K562 (cell line): ENCODE data around the gene SGPP1. TPM values are rescaled to one million over a fixed set of nuclear protein-coding genes. Genes with fewer than 3 reads are reported as not detected.

Source experiments
- NFXL1 ChIP-seq: fragments of 450-650 bp; formaldehyde crosslinking; IDR thresholded peaks from 2 replicates; pipeline ENCODE4 v1.4.0; 2021; ENCODE audit warnings: mild to moderate bottlenecking
- SMAD4 ChIP-seq: fragments of 250-450 bp; sonication (Bioruptor Pico); conservative IDR thresholded peaks from 2 replicates; pipeline ENCODE4 v1.8.0; 2021; ENCODE audit warnings: inconsistent platforms, mild to moderate bottlenecking, moderate library complexity
- ZC3H11A ChIP-seq: IDR thresholded peaks from 2 replicates; pipeline ENCODE4 v1.6.1; 2012; ENCODE audit warnings: low read depth, low read length, improper control_type of control experiment
- polyA plus RNA-seq, 8 experiments: library from polyadenylated mRNA; depleted of rRNA in 4 of 8; stranded (reverse) in 5 of 8; unstranded in 3 of 8; fragments of >200 nt; fragmentation: Nextera tagmentation in 2 of 8; fragmentation: Illumina TruSeq in 1 of 8; extraction: Ambion mirVana in 2 of 8; extraction: Trizol in 1 of 8; gene quantifications; 2 replicates each; pipeline versions ENCODE4 v1.2.1 to v1.2.3, GENCODE V29; 2011 to 2014; ENCODE audit warnings: inconsistent platforms in 1 of 8, missing spikeins in 1 of 8
- total RNA-seq, 7 experiments: library from RNA; depleted of rRNA in 6 of 7; stranded (reverse); fragments of >200 nt in 6 of 7; fragmentation: Illumina TruSeq in 2 of 7; extraction: Trizol in 2 of 7; gene quantifications; 2 replicates each; pipeline versions ENCODE4 v1.2.1 to v1.2.3, GENCODE V29; 2011 to 2021; ENCODE audit warnings: low replicate concordance in 1 of 7
- TF ChIP-seq, protein P1 (sequence below), 2 experiments: fragments of 450-650 bp in 1 of 2; sonication (generic) in 1 of 2; formaldehyde crosslinking in 1 of 2; IDR thresholded peaks; 2 replicates each; pipeline versions ENCODE4 v1.7.1 to v1.9.0; 2016 to 2022; ENCODE audit warnings: inconsistent platforms in 1 of 2, mild to moderate bottlenecking in 1 of 2, missing genetic modification reagents in 1 of 2
- TF ChIP-seq, protein P2 (sequence below): sonication (generic); formaldehyde crosslinking; IDR thresholded peaks from 2 replicates; pipeline ENCODE4 v1.4.0; 2020; ENCODE audit warnings: mild to moderate bottlenecking, missing genetic modification reagents
- TF ChIP-seq, protein P3 (sequence below): sonication (generic); formaldehyde crosslinking; IDR thresholded peaks from 2 replicates; pipeline ENCODE4 v1.8.1; 2023; ENCODE audit warnings: mild to moderate bottlenecking, missing genetic modification reagents, moderate library complexity
- TF ChIP-seq, protein P4 (sequence below): fragments of 150-350 bp; conservative IDR thresholded peaks from 2 replicates; pipeline ENCODE4 v1.6.1; 2014; ENCODE audit warnings: low read length

SGPP1 gene
- total and polyA plus RNA-seq, 9 of the 15 experiments (the other 6 are each of a cell fraction or from before 2014, with no cell fraction given), result 2.2 to 7.3 (median 5.6) TPM

DNA sequence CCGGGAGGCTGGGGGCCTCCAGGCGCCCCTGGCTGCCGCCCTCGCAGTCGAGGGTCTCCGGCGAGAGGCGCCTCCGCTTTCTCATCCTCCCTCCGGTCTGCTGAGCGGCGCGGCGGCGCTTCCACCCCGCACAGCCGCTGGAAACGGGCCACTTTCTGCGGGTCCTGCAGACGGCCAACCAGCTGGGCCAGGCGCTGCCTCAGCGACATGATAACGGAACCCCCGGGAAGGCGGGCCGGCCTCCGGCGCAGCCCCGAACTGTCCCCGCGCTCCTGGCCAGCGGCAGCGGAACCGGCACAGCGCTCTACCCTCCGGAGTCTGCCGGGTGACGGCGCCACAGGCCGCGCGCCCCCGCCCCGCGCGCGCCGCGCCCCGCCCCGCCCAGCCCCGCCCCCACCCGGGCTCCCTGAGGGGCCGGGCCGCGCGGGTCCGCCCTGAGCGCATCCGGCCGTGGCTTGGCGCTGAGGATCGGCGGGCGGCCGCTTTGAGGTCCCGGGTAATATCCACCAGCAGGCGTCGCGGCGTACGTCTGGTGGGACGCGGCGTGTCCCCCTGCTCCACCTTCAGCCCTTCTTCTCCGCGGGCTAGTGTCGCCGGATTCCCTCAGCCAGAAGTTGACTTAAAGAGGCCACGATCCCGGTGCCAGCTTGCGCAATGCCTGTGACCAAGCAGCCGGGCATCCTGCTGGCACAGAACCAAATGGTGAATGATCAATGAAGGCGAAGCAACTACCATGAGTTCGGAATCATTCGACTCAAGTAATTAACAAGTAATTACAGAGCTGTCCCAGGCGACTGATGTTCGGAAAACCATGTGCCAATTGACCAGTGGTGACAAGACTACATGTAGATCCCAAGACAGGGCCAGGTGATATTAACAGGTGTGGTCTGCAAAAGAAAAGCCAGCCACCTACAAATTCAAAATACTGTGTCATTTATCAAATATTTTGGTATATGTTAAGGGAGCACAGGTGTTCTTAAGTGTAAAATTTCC is at the start of gene SGPP1 (continued):
- TF ChIP-seq, protein P1, sequence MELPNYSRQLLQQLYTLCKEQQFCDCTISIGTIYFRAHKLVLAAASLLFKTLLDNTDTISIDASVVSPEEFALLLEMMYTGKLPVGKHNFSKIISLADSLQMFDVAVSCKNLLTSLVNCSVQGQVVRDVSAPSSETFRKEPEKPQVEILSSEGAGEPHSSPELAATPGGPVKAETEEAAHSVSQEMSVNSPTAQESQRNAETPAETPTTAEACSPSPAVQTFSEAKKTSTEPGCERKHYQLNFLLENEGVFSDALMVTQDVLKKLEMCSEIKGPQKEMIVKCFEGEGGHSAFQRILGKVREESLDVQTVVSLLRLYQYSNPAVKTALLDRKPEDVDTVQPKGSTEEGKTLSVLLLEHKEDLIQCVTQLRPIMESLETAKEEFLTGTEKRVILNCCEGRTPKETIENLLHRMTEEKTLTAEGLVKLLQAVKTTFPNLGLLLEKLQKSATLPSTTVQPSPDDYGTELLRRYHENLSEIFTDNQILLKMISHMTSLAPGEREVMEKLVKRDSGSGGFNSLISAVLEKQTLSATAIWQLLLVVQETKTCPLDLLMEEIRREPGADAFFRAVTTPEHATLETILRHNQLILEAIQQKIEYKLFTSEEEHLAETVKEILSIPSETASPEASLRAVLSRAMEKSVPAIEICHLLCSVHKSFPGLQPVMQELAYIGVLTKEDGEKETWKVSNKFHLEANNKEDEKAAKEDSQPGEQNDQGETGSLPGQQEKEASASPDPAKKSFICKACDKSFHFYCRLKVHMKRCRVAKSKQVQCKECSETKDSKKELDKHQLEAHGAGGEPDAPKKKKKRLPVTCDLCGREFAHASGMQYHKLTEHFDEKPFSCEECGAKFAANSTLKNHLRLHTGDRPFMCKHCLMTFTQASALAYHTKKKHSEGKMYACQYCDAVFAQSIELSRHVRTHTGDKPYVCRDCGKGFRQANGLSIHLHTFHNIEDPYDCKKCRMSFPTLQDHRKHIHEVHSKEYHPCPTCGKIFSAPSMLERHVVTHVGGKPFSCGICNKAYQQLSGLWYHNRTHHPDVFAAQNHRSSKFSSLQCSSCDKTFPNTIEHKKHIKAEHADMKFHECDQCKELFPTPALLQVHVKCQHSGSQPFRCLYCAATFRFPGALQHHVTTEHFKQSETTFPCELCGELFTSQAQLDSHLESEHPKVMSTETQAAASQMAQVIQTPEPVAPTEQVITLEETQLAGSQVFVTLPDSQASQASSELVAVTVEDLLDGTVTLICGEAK (IDR thresholded peaks at IDR 0.05), result no peak
- TF ChIP-seq, protein P1 (CRISPR knock-in tag; IDR thresholded peaks at IDR 0.05), result no peak
- peak; percentile 21; the same call in 1 of the 2 replicates for TF ChIP-seq SMAD4 (CRISPR knock-in tag)
- TF ChIP-seq, protein P2, sequence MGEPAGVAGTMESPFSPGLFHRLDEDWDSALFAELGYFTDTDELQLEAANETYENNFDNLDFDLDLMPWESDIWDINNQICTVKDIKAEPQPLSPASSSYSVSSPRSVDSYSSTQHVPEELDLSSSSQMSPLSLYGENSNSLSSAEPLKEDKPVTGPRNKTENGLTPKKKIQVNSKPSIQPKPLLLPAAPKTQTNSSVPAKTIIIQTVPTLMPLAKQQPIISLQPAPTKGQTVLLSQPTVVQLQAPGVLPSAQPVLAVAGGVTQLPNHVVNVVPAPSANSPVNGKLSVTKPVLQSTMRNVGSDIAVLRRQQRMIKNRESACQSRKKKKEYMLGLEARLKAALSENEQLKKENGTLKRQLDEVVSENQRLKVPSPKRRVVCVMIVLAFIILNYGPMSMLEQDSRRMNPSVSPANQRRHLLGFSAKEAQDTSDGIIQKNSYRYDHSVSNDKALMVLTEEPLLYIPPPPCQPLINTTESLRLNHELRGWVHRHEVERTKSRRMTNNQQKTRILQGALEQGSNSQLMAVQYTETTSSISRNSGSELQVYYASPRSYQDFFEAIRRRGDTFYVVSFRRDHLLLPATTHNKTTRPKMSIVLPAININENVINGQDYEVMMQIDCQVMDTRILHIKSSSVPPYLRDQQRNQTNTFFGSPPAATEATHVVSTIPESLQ, result no peak
- no peak for TF ChIP-seq ZC3H11A
- TF ChIP-seq, protein P3, sequence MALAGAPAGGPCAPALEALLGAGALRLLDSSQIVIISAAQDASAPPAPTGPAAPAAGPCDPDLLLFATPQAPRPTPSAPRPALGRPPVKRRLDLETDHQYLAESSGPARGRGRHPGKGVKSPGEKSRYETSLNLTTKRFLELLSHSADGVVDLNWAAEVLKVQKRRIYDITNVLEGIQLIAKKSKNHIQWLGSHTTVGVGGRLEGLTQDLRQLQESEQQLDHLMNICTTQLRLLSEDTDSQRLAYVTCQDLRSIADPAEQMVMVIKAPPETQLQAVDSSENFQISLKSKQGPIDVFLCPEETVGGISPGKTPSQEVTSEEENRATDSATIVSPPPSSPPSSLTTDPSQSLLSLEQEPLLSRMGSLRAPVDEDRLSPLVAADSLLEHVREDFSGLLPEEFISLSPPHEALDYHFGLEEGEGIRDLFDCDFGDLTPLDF (CRISPR knock-in tag), result no peak
- TF ChIP-seq NFXL1 (CRISPR knock-in tag), result no peak
- TF ChIP-seq, protein P4, sequence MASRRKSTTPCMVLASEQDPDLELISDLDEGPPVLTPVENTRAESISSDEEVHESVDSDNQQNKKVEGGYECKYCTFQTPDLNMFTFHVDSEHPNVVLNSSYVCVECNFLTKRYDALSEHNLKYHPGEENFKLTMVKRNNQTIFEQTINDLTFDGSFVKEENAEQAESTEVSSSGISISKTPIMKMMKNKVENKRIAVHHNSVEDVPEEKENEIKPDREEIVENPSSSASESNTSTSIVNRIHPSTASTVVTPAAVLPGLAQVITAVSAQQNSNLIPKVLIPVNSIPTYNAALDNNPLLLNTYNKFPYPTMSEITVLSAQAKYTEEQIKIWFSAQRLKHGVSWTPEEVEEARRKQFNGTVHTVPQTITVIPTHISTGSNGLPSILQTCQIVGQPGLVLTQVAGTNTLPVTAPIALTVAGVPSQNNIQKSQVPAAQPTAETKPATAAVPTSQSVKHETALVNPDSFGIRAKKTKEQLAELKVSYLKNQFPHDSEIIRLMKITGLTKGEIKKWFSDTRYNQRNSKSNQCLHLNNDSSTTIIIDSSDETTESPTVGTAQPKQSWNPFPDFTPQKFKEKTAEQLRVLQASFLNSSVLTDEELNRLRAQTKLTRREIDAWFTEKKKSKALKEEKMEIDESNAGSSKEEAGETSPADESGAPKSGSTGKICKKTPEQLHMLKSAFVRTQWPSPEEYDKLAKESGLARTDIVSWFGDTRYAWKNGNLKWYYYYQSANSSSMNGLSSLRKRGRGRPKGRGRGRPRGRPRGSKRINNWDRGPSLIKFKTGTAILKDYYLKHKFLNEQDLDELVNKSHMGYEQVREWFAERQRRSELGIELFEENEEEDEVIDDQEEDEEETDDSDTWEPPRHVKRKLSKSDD, result no peak
